HepG2 (cell line): ENCODE data around the gene TAS2R7. TPM values are rescaled to one million over a fixed set of nuclear protein-coding genes. Genes with fewer than 3 reads are reported as not detected.
A peak's percentile ranks its signal among the peaks of the same experiment; 100 is the strongest.

Experiments
- ATAC-seq: fragments of 200-7000 bp; cut with Tn5 transposase; 3 replicates; pipeline ENCODE4 v1.9.1; 2020; ENCODE audit warnings: mild to moderate bottlenecking, moderate library complexity
- BruUV-seq: library from RNA; stranded (reverse); fragments of 400-500 nt; replicated peaks from 2 replicates; lab custom pipeline; 2021; lab: Mats Ljungman, UMichigan
- CTCF ChIA-PET: fragments of 300-600 bp; formaldehyde crosslinking; extraction: SDS; loops from one replicate; lab custom pipeline; 2021; ENCODE audit warnings: low total read pairs, inconsistent platforms, low intra/inter-chr PET ratio; lab: Yijun Ruan, JAX
- POLR2A ChIA-PET: fragments of 350-600 bp; sonication (Branson Sonifier 250); formaldehyde crosslinking; loops from one replicate; lab custom pipeline; 2020; ENCODE audit warnings: antibody characterized with exemption, inconsistent platforms; lab: Yijun Ruan, JAX
- DNase-seq: peaks from one replicate; pipeline ENCODE4 v3.0.0-alpha.2; 2015; ENCODE audit warnings: low spot score
- FAIRE-seq: peaks from 3 replicates; lab custom pipeline; 2011; peaks lifted over from hg19 to GRCh38; lab: Jason Lieb, UNC
- H2AFZ ChIP-seq: one replicate; pipeline ENCODE4 v1.6.1; 2011; ENCODE audit warnings: low read length, inconsistent platforms
- H3K27ac ChIP-seq: fragments of 300-600 bp; 3 replicates; pipeline ENCODE4 v1.8.0; 2011; ENCODE audit warnings: mixed run types, mild to moderate bottlenecking, mixed read lengths, low read length, inconsistent platforms; ENCODE audit not compliant: insufficient read depth; ENCODE audit errors: extremely low read length
- H3K27me3 ChIP-seq, 2 experiments: fragments of 200-600 bp in 1 of 2; 2 replicates in 1 of 2; 3 replicates in 1 of 2; pipeline versions ENCODE4 v1.6.0 to v1.8.0; 2011; ENCODE audit warnings: low read length in 2 of 2, mild to moderate bottlenecking in 2 of 2, moderate library complexity in 2 of 2, inconsistent platforms in 1 of 2; ENCODE audit not compliant: insufficient read depth in 2 of 2, control insufficient read depth in 1 of 2
- H3K36me3 ChIP-seq, 2 experiments: fragments of 200-600 bp in 1 of 2; replicated peaks in 1 of 2; 2 replicates in 1 of 2; 3 replicates in 1 of 2; pipeline versions ENCODE4 v1.5.1 to v1.8.0; 2011; ENCODE audit warnings: low read length in 2 of 2, inconsistent platforms in 1 of 2; ENCODE audit not compliant: insufficient read depth in 2 of 2, control insufficient read depth in 1 of 2
- H3K4me1 ChIP-seq: 2 replicates; pipeline ENCODE4 v1.5.1; 2012; ENCODE audit warnings: low read length, inconsistent platforms; ENCODE audit not compliant: insufficient read depth
- H3K4me2 ChIP-seq: 2 replicates; pipeline ENCODE4 v1.6.0; 2011; ENCODE audit warnings: low read depth, low read length, inconsistent platforms
- H3K4me3 ChIP-seq, 3 experiments: fragments of 200-600 bp in 1 of 3; sonication (generic), shearing (Covaris generic) in 1 of 3; replicated peaks in 1 of 3; 2 replicates each; pipeline ENCODE4 v1.5.1; 2011 to 2016; ENCODE audit warnings: low read length in 3 of 3, inconsistent platforms in 2 of 3, low read depth in 2 of 3, mild to moderate bottlenecking in 2 of 3, control low read depth in 1 of 3, mixed read lengths in 1 of 3; ENCODE audit not compliant: insufficient read depth in 1 of 3
- H3K79me2 ChIP-seq: one replicate; pipeline ENCODE4 v1.6.1; 2011; ENCODE audit warnings: low read length, inconsistent platforms; ENCODE audit not compliant: insufficient read depth
- H3K9ac ChIP-seq: 2 replicates; pipeline ENCODE4 v1.6.0; 2011; ENCODE audit warnings: mild to moderate bottlenecking, low read depth, low read length, inconsistent platforms; ENCODE audit not compliant: insufficient read depth
- H3K9me3 ChIP-seq: 2 replicates; pipeline ENCODE4 v1.5.1; 2012; ENCODE audit warnings: mild to moderate bottlenecking, low read length
- H4K20me1 ChIP-seq: 2 replicates; pipeline ENCODE4 v1.6.0; 2011; ENCODE audit warnings: inconsistent platforms, mild to moderate bottlenecking, low read length, moderate library complexity; ENCODE audit not compliant: insufficient read depth
- ATRX ChIP-seq: sonication (generic); formaldehyde crosslinking; IDR thresholded peaks from 2 replicates; pipeline ENCODE4 v1.4.0; 2020; ENCODE audit warnings: missing genetic modification reagents, borderline replicate concordance
- CEBPB ChIP-seq: IDR thresholded peaks from 2 replicates; pipeline ENCODE4 v1.6.1; 2011; ENCODE audit warnings: low read depth, low read length, improper control_type of control experiment, borderline replicate concordance
- CHD2 ChIP-seq: IDR thresholded peaks from 2 replicates; pipeline ENCODE4 v1.6.1; 2011; ENCODE audit warnings: low read depth, low read length, improper control_type of control experiment
- E2F5 ChIP-seq: sonication (generic); formaldehyde crosslinking; conservative IDR thresholded peaks from 2 replicates; pipeline ENCODE4 v1.4.0; 2020; ENCODE audit warnings: missing genetic modification reagents
- FOXO1 ChIP-seq: sonication (generic); formaldehyde crosslinking; IDR thresholded peaks from 2 replicates; pipeline ENCODE4 v1.4.0; 2020; ENCODE audit warnings: missing genetic modification reagents
- HMGA1 ChIP-seq: sonication (generic); formaldehyde crosslinking; conservative IDR thresholded peaks from 2 replicates; pipeline ENCODE4 v1.4.0; 2020; ENCODE audit warnings: missing genetic modification reagents
- MNT ChIP-seq: fragments of 450-650 bp; IDR thresholded peaks from 2 replicates; pipeline ENCODE4 v1.6.1; 2016
- MXD3 ChIP-seq: IDR thresholded peaks from 2 replicates; pipeline ENCODE4 v1.6.1; 2016; ENCODE audit warnings: mild to moderate bottlenecking, missing biosample characterization, missing genetic modification reagents
- NFRKB ChIP-seq: fragments of 450-650 bp; IDR thresholded peaks from 2 replicates; pipeline ENCODE4 v1.6.1; 2017
- SMAD3 ChIP-seq: sonication (generic); formaldehyde crosslinking; IDR thresholded peaks from 2 replicates; pipeline ENCODE4 v1.4.0; 2020; ENCODE audit warnings: missing genetic modification reagents
- TOE1 ChIP-seq: sonication (generic); formaldehyde crosslinking; IDR thresholded peaks from 2 replicates; pipeline ENCODE4 v1.4.0; 2020; ENCODE audit warnings: mild to moderate bottlenecking, missing genetic modification reagents
- ZFP36 ChIP-seq: fragments of 150-350 bp; IDR thresholded peaks from 2 replicates; pipeline ENCODE4 v1.6.1; 2018; ENCODE audit warnings: borderline replicate concordance, low read length, low read depth; ENCODE audit not compliant: partially characterized antibody
- ZNF235 ChIP-seq: sonication (generic); formaldehyde crosslinking; IDR thresholded peaks from 2 replicates; pipeline ENCODE4 v1.8.1; 2023; ENCODE audit warnings: mild to moderate bottlenecking, missing genetic modification reagents, borderline replicate concordance
- ZNF713 ChIP-seq: sonication (generic); formaldehyde crosslinking; IDR thresholded peaks from 2 replicates; pipeline ENCODE4 v1.4.0; 2020; ENCODE audit warnings: mild to moderate bottlenecking, missing genetic modification reagents
- WGBS: methylation state at CpG from one replicate; pipeline ENCODE4 v1.1.6; 2017; ENCODE audit warnings: low lambda C conversion rate; 5-methylcytosine and 5-hydroxymethylcytosine counted together
- in situ Hi-C: cut with HindIII; loops from 2 replicates; pipeline ENCODE4 v1.10.0; 2017; ENCODE audit warnings: low pct_unique_long_range_greater_than_20kb; ENCODE audit not compliant: extremely low pct_ligation_motif_present
- intact Hi-C: fragments of 100-400 bp; cut with micrococcal nuclease; formaldehyde crosslinking; loops from one replicate; pipeline ENCODE4 v1.10.0; 2022; ENCODE audit not compliant: unreplicated experiment
- polyA plus RNA-seq, 8 experiments: library from polyadenylated mRNA; depleted of rRNA in 3 of 8; stranded (reverse) in 7 of 8; unstranded in 1 of 8; fragments of >200 nt; fragmentation: Illumina TruSeq in 4 of 8; extraction: Trizol in 4 of 8; gene quantifications; 2 replicates each; pipeline versions ENCODE4 v1.2.1 to v1.2.3, GENCODE V29; 2011 to 2016; ENCODE audit warnings: low read depth in 4 of 8, missing spikeins in 1 of 8, mixed read lengths in 1 of 8; ENCODE audit not compliant: insufficient read depth in 1 of 8
- total RNA-seq, 5 experiments: library from RNA; depleted of rRNA; stranded (reverse); fragments of >200 nt; fragmentation: Illumina TruSeq; extraction: Trizol; gene quantifications; 2 replicates each; pipeline ENCODE4 v1.2.3, GENCODE V29; 2016; ENCODE audit warnings: low read depth in 1 of 5

TAS2R7 gene
- total and polyA plus RNA-seq, 2 of the 13 experiments (the other 11 are each of a cell fraction or from before 2014, with no cell fraction given): not detected

GRCh38 chr12:10838461-10838860 is 36.0 kb upstream of the TAS2R7 start (continued):
- TF ChIP-seq ZNF235 (CRISPR knock-in tag): no peak

GRCh38 chr12:10829994-10830393 is 27.6 kb upstream of the TAS2R7 start:
- Histone ChIP-seq H3K27me3 (no peaks in the 10 kb centered on the region), H3K4me2 (no peak overlapping the region), H2AFZ (no peak overlapping the region), H3K27ac (no peak overlapping the region), H3K4me1 (no peaks in the 10 kb centered on the region), H3K9me3 (no peaks in the 10 kb centered on the region), H3K36me3 (no peaks in the 10 kb centered on the region), H3K4me3 (no peak overlapping the region), H3K79me2 (no peaks in the 10 kb centered on the region), H4K20me1 (no peaks in the 10 kb centered on the region), H3K9ac (no peak overlapping the region)
- TF ChIP-seq CEBPB (peak; percentile 84), ATRX (CRISPR knock-in tag) (no peak)
- BruUV-seq: no TSS peak
- 97% methylated on average over 1 of the region's 1 CpG for WGBS
- ChIA-PET POLR2A (no interaction called here), CTCF (no interaction called here)
- in situ Hi-C loops (no loop called here), intact Hi-C loops (no loop called here)
- peak; percentile 3 for DNase-seq
- ATAC-seq: no peak
- FAIRE-seq: no peak

GRCh38 chr12:10826258-10826657 is 23.8 kb upstream of the TAS2R7 start, which contains the start of gene TAS2R10:
Gene TAS2R10, minus strand, starts transcription at chr12:10826358. Its CDS starts 89 bp downstream, at chr12:10826269.
- H3K27me3 ChIP-seq: no peaks in the 10 kb centered on the region
- ChIA-PET POLR2A (no interaction called here), CTCF (no interaction called here)
- no peak within 1 kb of the TSS for H3K4me3 ChIP-seq
- H2AFZ ChIP-seq: no peak within 1 kb of the TSS
- ATAC-seq: no peak
- no peak for FAIRE-seq
- intact Hi-C loops (no loop called here), in situ Hi-C loops (no loop called here)
- no peak within 1 kb of the TSS for H3K27ac ChIP-seq
- H3K4me2 ChIP-seq: no peak within 1 kb of the TSS
- 84% methylated on average over 3 of the region's 3 CpGs for WGBS
- DNase-seq: no peak
- H3K79me2 ChIP-seq: no peaks in the 10 kb centered on the region
- H3K9me3 ChIP-seq: no peaks in the 10 kb centered on the region
- no peaks in the 10 kb centered on the region for H4K20me1 ChIP-seq
- H3K9ac ChIP-seq: no peak within 1 kb of the TSS
- BruUV-seq: no TSS peak
- no peaks in the 10 kb centered on the region for H3K4me1 ChIP-seq
- no peaks in the 10 kb centered on the region for H3K36me3 ChIP-seq
- no peak for TF ChIP-seq HMGA1 (CRISPR knock-in tag)
- no peak for TF ChIP-seq ZNF713
- no peak for TF ChIP-seq CHD2
- no peak for TF ChIP-seq SMAD3 (CRISPR knock-in tag)
- no peak for TF ChIP-seq E2F5 (CRISPR knock-in tag)
- TF ChIP-seq MXD3: no peak
- TF ChIP-seq MNT: no peak
- TF ChIP-seq FOXO1 (CRISPR knock-in tag): no peak
- no peak for TF ChIP-seq ZFP36
- no peak for TF ChIP-seq TOE1
- TF ChIP-seq NFRKB: no peak
